Body of pancreas (tissue), 4 donors: ENCODE data around the gene ILF3.

ENCODE experiments used
- CTCF ChIP-seq, 7 experiments: fragments of 450-650 bp in 4 of 7; fragments of 200-600 bp in 3 of 7; sonication (generic) in 3 of 7; IDR thresholded peaks; one replicate each; pipeline ENCODE4 v1.5.1; 2016 to 2019; ENCODE audit warnings: antibody characterized with exemption in 7 of 7
- POLR2A ChIP-seq, 3 donors: fragments of 450-650 bp; IDR thresholded peaks; one replicate each; pipeline ENCODE4 v1.6.1; 2016; ENCODE audit warnings: antibody characterized with exemption in 3 of 3, mild to moderate bottlenecking in 2 of 3

- TF ChIP-seq CTCF (IDR thresholded peaks at IDR 0.05) = no peak
- TF ChIP-seq POLR2A (IDR thresholded peaks at IDR 0.05) = no peak
These were observed 22.3 kb upstream of the ILF3 start for GRCh38 chr19:10631874-10632273.
